ENCODE measurements around the gene CCR2.

The CCR2 gene

DNA sequence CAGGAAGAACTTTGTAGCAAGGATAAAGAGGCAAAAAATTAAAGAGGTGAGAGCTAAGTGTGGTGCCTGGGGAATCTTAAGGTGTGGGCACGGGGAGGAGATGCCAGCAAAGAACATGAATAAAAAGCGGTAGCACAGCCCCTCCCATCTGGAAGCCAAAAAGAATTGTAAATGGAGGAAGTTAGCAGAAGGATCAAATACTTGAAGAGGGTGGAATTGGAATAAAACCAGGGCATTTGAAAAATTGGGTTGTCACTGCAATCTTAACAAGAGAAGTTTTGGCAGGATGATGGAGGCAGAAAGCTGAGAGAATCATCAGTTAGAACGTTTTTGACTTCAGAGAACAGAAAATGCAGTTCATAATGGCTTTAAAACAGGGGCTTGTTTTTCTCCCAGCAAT, 2.4 kb downstream of the CCR2 start:
- DNase-seq: no peak

DNA sequence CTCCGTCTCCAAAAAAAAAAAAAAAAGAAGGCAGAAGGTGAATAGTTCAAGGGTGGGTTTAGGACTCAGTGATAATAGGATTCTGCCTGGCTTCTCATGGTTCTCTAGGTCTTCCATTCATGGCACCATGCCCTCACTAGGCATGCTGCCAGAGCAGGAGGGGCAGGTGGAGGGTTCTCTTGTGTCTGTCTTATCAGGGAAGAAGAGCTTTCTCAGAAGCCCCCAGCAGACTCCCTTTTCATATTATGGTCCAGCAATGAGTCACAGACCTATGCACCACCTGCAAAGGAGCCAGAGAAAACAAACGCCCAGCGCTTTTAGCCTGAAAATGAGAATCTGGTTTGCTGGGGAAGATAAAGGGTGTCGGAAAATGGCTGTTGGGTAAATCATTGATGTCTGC, 3.0 kb downstream of the CCR2 start:
- no peak for DNase-seq

DNA sequence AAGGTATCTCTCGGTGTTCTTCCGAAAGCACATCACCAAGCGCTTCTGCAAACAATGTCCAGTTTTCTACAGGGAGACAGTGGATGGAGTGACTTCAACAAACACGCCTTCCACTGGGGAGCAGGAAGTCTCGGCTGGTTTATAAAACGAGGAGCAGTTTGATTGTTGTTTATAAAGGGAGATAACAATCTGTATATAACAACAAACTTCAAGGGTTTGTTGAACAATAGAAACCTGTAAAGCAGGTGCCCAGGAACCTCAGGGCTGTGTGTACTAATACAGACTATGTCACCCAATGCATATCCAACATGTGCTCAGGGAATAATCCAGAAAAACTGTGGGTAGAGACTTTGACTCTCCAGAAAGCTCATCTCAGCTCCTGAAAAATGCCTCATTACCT, 4.6 kb downstream of the CCR2 start:
- DNase-seq: no peak

DNA sequence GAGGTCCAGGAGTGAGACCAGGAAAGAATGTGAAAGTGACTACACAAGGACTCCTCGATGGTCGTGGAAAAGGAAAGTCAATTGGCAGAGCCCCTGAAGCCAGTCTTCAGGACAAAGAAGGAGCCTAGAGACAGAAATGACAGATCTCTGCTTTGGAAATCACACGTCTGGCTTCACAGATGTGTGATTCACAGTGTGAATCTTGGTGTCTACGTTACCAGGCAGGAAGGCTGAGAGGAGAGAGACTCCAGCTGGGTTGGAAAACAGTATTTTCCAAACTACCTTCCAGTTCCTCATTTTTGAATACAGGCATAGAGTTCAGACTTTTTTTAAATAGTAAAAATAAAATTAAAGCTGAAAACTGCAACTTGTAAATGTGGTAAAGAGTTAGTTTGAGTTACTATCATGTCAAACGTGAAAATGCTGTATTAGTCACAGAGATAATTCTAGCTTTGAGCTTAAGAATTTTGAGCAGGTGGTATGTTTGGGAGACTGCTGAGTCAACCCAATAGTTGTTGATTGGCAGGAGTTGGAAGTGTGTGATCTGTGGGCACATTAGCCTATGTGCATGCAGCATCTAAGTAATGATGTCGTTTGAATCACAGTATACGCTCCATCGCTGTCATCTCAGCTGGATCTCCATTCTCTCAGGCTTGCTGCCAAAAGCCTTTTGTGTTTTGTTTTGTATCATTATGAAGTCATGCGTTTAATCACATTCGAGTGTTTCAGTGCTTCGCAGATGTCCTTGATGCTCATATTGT, 6.0 kb downstream of the CCR2 start:
- no peak for DNase-seq

DNA sequence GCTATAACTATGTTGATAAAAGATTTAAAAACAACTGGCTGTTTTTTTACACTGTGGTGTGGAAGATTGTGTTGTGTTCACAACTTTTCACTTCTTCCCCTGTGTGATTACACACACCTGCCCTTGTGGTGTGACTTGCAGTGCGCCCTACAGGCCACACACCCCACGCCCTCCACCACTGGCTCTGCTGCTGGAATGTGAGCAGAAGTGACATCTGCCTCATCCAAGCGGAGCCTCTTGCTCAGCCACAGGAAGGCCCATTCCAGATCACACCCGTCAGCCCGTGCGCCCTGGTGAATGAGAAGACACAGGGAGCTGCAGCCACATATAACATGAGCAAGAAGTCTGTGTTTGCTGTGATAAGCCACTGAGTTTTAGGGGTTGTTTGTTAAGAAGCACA, 7.0 kb downstream of the CCR2 start:
- DNase-seq: no peak

DNA sequence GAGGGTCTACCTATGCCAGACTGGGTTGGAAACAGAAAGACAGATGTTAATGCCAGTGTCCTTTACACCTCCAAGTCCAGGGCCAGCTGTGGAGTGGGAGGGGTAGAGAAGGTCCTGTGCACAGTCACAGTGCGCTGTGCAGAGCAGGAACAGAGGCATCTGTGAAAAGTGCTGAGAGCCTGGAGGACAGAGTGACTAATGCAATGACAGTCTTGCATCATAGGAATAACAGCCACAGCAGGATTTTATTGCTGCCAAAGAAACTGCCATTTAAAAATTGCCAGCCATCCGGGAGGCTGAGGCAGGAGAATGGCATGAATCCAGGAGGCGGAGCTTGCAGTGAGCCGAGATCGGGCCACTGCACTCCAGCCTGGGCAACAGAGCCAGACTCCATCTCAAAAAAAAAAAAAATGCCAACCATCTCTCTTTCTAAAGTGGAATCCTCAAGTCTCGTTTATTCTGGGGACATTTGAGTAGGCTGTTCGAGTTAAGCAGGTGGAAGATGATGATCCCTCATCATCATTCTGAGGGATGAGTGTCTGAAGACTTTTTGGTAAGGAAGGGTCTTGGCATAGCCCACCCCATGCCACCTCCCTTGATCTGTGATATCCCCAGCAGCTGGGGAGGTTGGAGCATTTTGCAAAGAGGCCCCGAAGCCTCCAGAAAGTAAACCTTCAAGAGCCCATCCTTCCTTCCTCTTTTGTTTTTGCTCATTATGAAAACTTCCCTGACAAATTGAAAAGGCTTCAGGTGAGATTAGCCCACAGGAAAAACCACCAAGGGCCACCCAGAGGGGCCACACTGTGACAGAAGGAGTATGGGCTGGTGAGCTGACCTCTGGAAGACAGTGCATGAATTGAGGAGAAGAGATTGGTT, 7.7 kb downstream of the CCR2 start:
- DNase-seq: no peak

DNA sequence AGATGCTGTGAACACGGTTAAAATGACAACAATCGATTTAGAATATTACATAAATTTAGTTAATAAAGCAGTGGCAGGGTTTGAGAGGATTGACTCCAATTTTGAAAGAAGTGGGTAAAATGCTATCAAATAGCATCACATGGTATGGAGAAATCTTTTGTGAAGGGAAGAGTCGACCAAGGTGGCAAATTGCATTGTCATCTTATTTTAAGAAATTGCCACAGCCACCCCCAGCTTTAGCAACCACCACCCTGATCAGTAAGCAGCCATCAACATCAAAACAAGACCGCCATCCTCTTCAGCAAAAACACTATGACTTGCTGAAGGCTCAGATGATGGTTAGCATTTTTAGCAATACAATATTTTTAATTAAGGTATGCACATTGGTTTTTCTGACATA, 11.1 kb downstream of the CCR2 start:
- no peak for DNase-seq

DNA sequence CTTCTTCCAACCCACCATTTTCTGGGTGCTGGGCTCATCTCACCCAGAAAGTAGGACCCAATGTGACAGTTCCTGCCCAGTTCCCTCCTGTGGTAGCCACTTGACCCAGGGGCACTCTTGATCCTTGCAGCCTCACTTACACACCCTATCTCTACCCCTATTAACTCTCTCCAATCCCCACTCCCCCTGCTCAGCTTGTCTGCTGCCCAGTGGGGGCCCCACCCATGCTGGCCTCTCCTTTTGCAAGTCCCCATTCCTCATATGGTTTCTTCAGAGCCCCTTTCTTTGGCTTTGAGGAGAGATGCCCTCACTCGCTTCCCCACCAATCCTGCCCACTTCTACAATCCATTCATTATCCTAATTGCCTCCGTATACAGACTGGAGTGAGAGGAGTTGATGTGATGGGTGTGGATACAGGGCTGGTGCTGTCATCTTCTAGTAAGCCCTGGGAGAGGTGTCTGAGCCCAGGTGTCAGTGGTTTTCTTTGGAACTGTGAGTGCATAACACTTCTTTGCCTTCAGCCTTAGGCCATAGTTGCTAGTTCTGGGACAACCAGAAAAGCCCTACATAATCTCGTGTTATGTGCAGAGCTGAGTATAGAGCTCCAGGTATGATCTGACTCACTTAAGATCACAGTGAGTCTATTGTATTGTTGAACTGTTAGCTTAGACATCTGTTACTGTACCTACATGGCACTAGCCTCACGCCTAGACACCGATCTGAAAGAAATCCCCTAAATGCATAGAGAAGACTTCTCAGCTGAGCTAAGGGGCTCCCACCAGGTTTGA, 12.0 kb downstream of the CCR2 start:
- no peak for DNase-seq

DNA sequence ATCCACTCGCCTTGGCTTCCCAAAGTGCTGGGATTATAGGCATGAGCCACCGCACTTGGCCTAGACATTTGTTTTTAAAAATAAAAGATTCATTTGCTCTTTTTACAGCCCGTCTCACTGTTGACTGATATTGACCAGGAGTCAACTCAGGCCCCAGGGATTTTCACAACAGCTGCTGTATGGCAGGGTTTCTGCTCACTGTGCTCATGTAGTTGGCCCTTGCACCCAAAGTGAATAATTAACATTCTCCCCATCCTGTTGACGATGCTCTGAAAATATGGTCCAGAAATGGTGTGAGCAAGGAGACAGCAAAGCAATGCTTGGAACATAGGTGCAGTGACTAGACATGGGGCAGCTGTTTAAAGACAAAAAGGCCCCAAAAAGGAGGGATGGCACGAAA, 13.9 kb downstream of the CCR2 start:
- DNase-seq: no peak

DNA sequence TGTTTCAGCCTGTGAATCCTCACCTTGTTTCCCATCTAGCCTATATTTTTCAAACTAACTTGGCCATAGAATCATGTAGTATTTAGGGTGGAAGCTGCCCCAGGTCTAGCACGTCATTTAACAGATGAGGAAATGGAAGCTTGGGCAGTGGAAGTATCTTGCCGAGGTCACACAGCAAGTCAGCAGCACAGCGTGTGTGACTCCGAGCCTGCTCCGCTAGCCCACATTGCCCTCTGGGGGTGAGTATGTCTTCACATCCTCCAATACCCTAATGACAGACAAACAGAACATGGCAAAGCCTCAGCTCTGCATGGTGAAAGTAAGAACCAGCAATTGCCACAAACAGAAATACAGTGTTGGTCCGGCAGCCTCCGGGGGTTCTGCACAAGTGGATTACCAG, 14.7 kb downstream of the CCR2 start:
- DNase-seq: peak; percentile 67

DNA sequence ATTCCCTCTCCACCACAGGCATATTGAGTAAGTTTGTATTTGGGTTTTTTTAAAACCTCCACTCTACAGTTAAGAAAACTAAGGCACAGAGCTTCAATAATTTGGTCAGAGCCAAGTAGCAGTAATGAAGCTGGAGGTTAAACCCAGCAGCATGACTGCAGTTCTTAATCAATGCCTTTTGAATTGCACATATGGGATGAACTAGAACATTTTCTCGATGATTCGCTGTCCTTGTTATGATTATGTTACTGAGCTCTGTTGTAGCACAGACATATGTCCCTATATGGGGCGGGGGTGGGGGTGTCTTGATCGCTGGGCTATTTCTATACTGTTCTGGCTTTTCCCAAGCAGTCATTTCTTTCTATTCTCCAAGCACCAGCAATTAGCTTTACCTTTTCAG, 15.2 kb downstream of the CCR2 start:
- no peak for DNase-seq

DNA sequence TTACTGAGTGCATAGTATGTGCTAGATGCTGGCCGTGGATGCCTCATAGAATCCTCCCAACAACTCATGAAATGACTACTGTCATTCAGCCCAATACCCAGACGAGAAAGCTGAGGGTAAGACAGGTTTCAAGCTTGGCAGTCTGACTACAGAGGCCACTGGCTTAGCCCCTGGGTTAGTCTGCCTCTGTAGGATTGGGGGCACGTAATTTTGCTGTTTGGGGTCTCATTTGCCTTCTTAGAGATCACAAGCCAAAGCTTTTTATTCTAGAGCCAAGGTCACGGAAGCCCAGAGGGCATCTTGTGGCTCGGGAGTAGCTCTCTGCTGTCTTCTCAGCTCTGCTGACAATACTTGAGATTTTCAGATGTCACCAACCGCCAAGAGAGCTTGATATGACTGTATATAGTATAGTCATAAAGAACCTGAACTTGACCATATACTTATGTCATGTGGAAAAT, 15.8 kb downstream of the CCR2 start:
- peak; percentile 56 for DNase-seq

DNA sequence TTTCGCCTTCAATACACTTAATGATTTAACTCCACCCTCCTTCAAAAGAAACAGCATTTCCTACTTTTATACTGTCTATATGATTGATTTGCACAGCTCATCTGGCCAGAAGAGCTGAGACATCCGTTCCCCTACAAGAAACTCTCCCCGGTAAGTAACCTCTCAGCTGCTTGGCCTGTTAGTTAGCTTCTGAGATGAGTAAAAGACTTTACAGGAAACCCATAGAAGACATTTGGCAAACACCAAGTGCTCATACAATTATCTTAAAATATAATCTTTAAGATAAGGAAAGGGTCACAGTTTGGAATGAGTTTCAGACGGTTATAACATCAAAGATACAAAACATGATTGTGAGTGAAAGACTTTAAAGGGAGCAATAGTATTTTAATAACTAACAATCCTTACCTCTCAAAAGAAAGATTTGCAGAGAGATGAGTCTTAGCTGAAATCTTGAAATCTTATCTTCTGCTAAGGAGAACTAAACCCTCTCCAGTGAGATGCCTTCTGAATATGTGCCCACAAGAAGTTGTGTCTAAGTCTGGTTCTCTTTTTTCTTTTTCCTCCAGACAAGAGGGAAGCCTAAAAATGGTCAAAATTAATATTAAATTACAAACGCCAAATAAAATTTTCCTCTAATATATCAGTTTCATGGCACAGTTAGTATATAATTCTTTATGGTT, 17.1 kb downstream of the CCR2 start, which contains the start of gene CCR5:
CCR5 (plus strand) TSS at position 108 of the 680 bp plus-strand sequence. CDS start 1,957 bp downstream, outside the sequence.
- no peak for DNase-seq

DNA sequence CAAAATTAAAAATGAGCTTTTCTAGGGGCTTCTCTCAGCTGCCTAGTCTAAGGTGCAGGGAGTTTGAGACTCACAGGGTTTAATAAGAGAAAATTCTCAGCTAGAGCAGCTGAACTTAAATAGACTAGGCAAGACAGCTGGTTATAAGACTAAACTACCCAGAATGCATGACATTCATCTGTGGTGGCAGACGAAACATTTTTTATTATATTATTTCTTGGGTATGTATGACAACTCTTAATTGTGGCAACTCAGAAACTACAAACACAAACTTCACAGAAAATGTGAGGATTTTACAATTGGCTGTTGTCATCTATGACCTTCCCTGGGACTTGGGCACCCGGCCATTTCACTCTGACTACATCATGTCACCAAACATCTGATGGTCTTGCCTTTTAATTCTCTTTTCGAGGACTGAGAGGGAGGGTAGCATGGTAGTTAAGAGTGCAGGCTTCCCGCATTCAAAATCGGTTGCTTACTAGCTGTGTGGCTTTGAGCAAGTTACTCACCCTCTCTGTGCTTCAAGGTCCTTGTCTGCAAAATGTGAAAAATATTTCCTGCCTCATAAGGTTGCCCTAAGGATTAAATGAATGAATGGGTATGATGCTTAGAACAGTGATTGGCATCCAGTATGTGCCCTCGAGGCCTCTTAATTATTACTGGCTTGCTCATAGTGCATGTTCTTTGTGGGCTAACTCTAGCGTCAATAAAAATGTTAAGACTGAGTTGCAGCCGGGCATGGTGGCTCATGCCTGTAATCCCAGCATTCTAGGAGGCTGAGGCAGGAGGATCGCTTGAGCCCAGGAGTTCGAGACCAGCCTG, 17.8 kb downstream of the CCR2 start:
- no peak for DNase-seq

DNA sequence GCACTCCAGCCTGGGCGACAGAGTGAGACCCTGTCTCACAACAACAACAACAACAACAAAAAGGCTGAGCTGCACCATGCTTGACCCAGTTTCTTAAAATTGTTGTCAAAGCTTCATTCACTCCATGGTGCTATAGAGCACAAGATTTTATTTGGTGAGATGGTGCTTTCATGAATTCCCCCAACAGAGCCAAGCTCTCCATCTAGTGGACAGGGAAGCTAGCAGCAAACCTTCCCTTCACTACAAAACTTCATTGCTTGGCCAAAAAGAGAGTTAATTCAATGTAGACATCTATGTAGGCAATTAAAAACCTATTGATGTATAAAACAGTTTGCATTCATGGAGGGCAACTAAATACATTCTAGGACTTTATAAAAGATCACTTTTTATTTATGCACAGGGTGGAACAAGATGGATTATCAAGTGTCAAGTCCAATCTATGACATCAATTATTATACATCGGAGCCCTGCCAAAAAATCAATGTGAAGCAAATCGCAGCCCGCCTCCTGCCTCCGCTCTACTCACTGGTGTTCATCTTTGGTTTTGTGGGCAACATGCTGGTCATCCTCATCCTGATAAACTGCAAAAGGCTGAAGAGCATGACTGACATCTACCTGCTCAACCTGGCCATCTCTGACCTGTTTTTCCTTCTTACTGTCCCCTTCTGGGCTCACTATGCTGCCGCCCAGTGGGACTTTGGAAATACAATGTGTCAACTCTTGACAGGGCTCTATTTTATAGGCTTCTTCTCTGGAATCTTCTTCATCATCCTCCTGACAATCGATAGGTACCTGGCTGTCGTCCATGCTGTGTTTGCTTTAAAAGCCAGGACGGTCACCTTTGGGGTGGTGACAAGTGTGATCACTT, 18.8 kb downstream of the CCR2 start:
- DNase-seq: no peak

DNA sequence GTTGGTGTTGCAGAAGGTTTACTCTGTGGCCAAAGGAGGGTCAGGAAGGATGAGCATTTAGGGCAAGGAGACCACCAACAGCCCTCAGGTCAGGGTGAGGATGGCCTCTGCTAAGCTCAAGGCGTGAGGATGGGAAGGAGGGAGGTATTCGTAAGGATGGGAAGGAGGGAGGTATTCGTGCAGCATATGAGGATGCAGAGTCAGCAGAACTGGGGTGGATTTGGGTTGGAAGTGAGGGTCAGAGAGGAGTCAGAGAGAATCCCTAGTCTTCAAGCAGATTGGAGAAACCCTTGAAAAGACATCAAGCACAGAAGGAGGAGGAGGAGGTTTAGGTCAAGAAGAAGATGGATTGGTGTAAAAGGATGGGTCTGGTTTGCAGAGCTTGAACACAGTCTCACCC, 20.8 kb downstream of the CCR2 start:
- DNase-seq: no peak

DNA sequence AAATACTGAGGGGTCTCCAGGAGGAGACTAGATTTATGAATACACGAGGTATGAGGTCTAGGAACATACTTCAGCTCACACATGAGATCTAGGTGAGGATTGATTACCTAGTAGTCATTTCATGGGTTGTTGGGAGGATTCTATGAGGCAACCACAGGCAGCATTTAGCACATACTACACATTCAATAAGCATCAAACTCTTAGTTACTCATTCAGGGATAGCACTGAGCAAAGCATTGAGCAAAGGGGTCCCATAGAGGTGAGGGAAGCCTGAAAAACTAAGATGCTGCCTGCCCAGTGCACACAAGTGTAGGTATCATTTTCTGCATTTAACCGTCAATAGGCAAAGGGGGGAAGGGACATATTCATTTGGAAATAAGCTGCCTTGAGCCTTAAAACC, 21.3 kb downstream of the CCR2 start:
- DNase-seq: no peak

DNA sequence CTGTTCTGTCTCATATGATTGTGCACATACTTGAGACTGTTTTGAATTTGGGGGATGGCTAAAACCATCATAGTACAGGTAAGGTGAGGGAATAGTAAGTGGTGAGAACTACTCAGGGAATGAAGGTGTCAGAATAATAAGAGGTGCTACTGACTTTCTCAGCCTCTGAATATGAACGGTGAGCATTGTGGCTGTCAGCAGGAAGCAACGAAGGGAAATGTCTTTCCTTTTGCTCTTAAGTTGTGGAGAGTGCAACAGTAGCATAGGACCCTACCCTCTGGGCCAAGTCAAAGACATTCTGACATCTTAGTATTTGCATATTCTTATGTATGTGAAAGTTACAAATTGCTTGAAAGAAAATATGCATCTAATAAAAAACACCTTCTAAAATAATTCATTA, 21.9 kb downstream of the CCR2 start:
- no peak for DNase-seq

DNA sequence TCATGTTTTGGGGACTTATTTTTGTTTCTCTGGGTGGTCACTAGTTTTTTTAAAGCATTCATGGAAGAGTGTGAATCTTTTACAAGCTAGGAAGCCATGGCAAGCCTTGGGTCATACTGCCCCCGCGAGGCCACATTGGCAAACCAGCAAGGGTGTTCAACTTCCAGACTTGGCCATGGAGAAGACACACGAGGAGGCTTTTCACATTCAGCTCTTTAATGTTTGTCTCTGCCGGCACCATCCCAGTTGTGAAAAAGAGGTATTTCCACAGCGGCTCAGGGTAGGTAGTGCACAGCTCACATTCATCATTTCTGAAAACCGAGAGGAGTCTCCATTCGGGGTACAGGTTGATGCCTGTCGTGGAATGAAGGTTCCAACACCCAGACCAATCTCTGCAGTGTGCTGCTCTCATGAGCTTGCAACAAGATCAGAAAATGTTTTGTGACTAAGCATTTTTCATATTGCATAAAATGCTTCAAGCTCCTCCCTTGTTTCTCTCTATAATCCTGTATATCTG, 24.6 kb downstream of the CCR2 start:
- peak; percentile 84 for DNase-seq

DNA sequence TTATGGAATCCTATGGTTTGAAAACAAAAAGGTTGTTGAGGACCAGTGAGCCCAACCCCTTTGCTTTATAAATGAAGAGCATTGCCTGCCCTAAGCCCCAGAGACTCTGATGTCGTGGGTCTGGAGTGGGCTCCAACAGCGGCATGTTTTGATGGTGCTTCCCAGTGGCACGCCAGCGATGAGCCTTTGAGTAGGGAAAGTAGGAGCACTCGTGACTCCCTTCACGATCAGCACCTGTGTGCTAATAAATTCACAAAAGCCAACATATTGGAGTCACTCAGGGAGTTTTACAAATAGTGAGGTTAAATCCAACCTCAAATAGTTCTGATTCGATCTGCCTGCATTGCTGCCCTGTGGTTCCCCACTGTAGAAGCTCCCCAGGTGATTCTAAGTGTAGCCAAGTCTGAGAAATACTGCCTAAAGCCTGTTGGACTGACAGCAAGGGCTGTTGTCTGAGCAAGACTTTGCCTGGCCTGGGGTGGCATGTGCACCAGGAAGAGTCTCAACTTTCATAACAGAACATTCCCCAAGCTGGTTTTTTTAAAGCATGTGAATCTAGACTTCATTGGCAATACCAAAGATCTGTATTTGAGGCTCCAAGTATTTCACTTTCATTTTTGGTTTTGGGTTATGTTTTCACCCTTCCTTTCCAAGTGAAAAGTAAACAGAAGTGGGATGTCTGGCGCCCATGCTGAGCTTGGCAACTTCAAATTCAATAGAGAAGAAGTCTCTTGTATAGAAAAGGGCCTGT, 26.7 kb downstream of the CCR2 start:
- DNase-seq: peak; percentile 5
